ENCODE data around the gene SZRD1. TPM values are rescaled to one million over a fixed set of nuclear protein-coding genes. Genes with fewer than 3 reads are reported as not detected.

The SZRD1 gene
- total and polyA plus RNA-seq, 9 of the 15 experiments (the other 6 are each of a cell fraction or from before 2014, with no cell fraction given) = 3.9 to 149 (median 82.5) TPM

- TF ChIP-seq MBD1 (CRISPR knock-in tag; IDR thresholded peaks at IDR 0.05) = no peak
- peak; percentile 58; the same call in 1 of the 2 replicates for TF ChIP-seq FOXP1 (CRISPR knock-in tag; IDR thresholded peaks at IDR 0.05)
- no peak for TF ChIP-seq ZNF780A (CRISPR knock-in tag; IDR thresholded peaks at IDR 0.05)
- TF ChIP-seq TAF1 (IDR thresholded peaks at IDR 0.05; ENCODE audit: control insufficient read depth, extremely low read depth, insufficient read depth, low read length, severe bottlenecking) = peak; percentile 92
- TF ChIP-seq POU5F1 (IDR thresholded peaks at IDR 0.05; ENCODE audit: borderline replicate concordance, low read depth, low read length, partially characterized antibody) = no peak
- TF ChIP-seq PPARD (CRISPR knock-in tag; IDR thresholded peaks at IDR 0.05) = no peak
- 0 out of 2 replicates have a peak, but pooled peaks have one; percentile 47 for TF ChIP-seq POLR2H (tag; IDR thresholded peaks at IDR 0.05; ENCODE audit: low read depth)
- TF ChIP-seq ZNF639 (CRISPR knock-in tag; conservative IDR thresholded peaks at IDR 0.05 in 1 of 2, IDR thresholded peaks at IDR 0.05 in 1 of 2) = peak in 1 of 2 experiments; percentile 83; a peak in 1 of 4 replicates
- 0 out of 2 replicates have a peak, but pooled peaks have one; percentile 3 for TF ChIP-seq NFE2 (IDR thresholded peaks at IDR 0.05; ENCODE audit: low read depth)
- TF ChIP-seq ZNF311 (CRISPR knock-in tag; IDR thresholded peaks at IDR 0.05) = no peak
- TF ChIP-seq CCNT2 (IDR thresholded peaks at IDR 0.05; ENCODE audit: borderline replicate concordance, extremely low read depth, insufficient read length, low read depth, low read length) = peak; percentile 24
- peak; percentile 97 for TF ChIP-seq RBFOX2 (IDR thresholded peaks at IDR 0.05; ENCODE audit: low read depth, low read length)
- TF ChIP-seq SMARCA4 (IDR thresholded peaks at IDR 0.05) = peak; percentile 20; the same call in 1 of the 2 replicates
- TF ChIP-seq KLF6 (CRISPR knock-in tag; IDR thresholded peaks at IDR 0.05; ENCODE audit: borderline replicate concordance) = no peak
- no peak for TF ChIP-seq ZNF212 (CRISPR knock-in tag; IDR thresholded peaks at IDR 0.05)
- peak; percentile 78 for TF ChIP-seq NR2C2 (CRISPR knock-in tag; IDR thresholded peaks at IDR 0.05)
- no peak; the same call in 1 of the 2 replicates for TF ChIP-seq NR2C2 (tag; IDR thresholded peaks at IDR 0.05)
- peak; percentile 38 for TF ChIP-seq PRDM10 (IDR thresholded peaks at IDR 0.05; ENCODE audit: partially characterized antibody)
- TF ChIP-seq NCOA6 (IDR thresholded peaks at IDR 0.05) = peak; percentile 84
- no peak for TF ChIP-seq MTA2 (IDR thresholded peaks at IDR 0.05; ENCODE audit: low read depth)
- 0 out of 2 replicates have a peak, but pooled peaks have one; percentile 18 for TF ChIP-seq NR1H2 (CRISPR knock-in tag; IDR thresholded peaks at IDR 0.05)
These were observed 73.6 kb downstream of the SZRD1 start, which contains the start of gene NECAP2 (continued) for GRCh38 chr1:16440470-16441281.
